Keratinocyte (primary cell): ENCODE data around the gene NGRN. TPM values are rescaled to one million over a fixed set of nuclear protein-coding genes. Genes with fewer than 3 reads are reported as not detected.
A peak's percentile ranks its signal among the peaks of the same experiment; 100 is the strongest.

Experiments
- DNase-seq: peaks from one replicate; pipeline ENCODE4 v3.0.0-alpha.2; 2011; ENCODE audit warnings: low read depth, missing footprints, low spot score
- FAIRE-seq: peaks from 2 replicates; lab custom pipeline; 2011; peaks lifted over from hg19 to GRCh38; lab: Jason Lieb, UNC
- H2AFZ ChIP-seq: 2 replicates; pipeline ENCODE4 v1.6.0; 2012; ENCODE audit warnings: low read length, control low read depth, inconsistent platforms; ENCODE audit not compliant: control insufficient read depth
- H3K27ac ChIP-seq: 2 replicates; pipeline ENCODE4 v1.5.1; 2011; ENCODE audit warnings: low read length; ENCODE audit not compliant: control insufficient read depth, insufficient read depth
- H3K27me3 ChIP-seq: 3 replicates; pipeline ENCODE4 v1.6.0; 2011; ENCODE audit warnings: low read length; ENCODE audit not compliant: control insufficient read depth, insufficient read depth; ENCODE audit errors: extremely low read depth
- H3K36me3 ChIP-seq, 2 experiments: 2 replicates in 1 of 2; 3 replicates in 1 of 2; pipeline ENCODE4 v1.5.1; 2011; ENCODE audit warnings: low read length in 2 of 2, mild to moderate bottlenecking in 1 of 2; ENCODE audit not compliant: control insufficient read depth in 2 of 2, insufficient read depth in 2 of 2; ENCODE audit errors: extremely low read depth in 1 of 2
- H3K4me1 ChIP-seq: 3 replicates; pipeline ENCODE4 v1.5.1; 2011; ENCODE audit warnings: low read length; ENCODE audit not compliant: control insufficient read depth, insufficient read depth; ENCODE audit errors: extremely low read depth
- H3K4me2 ChIP-seq: 3 replicates; pipeline ENCODE4 v1.6.0; 2011; ENCODE audit warnings: low read depth, low read length; ENCODE audit not compliant: control insufficient read depth, insufficient read depth; ENCODE audit errors: extremely low read depth
- H3K4me3 ChIP-seq, 3 experiments: fragments of 200-600 bp in 1 of 3; sonication (generic) in 1 of 3; 2 replicates in 2 of 3; 3 replicates in 1 of 3; pipeline ENCODE4 v1.5.1; 2011 to 2016; ENCODE audit warnings: low read length in 3 of 3, mild to moderate bottlenecking in 3 of 3, control low read depth in 2 of 3, inconsistent platforms in 1 of 3, low read depth in 1 of 3, mixed read lengths in 1 of 3, mixed run types in 1 of 3, moderate library complexity in 1 of 3; ENCODE audit not compliant: control insufficient read depth in 2 of 3, insufficient read depth in 2 of 3; ENCODE audit errors: extremely low read depth in 1 of 3
- H3K79me2 ChIP-seq: 2 replicates; pipeline ENCODE4 v1.6.0; 2012; ENCODE audit warnings: low read length; ENCODE audit not compliant: control insufficient read depth, insufficient read depth
- H3K9ac ChIP-seq: 3 replicates; pipeline ENCODE4 v1.6.0; 2011; ENCODE audit warnings: low read length; ENCODE audit not compliant: control insufficient read depth, insufficient read depth; ENCODE audit errors: extremely low read depth
- H3K9me1 ChIP-seq: 3 replicates; pipeline ENCODE4 v1.6.0; 2011; ENCODE audit warnings: low read length; ENCODE audit not compliant: control insufficient read depth, insufficient read depth; ENCODE audit errors: extremely low read depth
- H3K9me3 ChIP-seq: 2 replicates; pipeline ENCODE4 v1.5.1; 2012; ENCODE audit warnings: low read depth, low read length; ENCODE audit not compliant: control insufficient read depth
- H4K20me1 ChIP-seq: 3 replicates; pipeline ENCODE4 v1.6.0; 2011; ENCODE audit warnings: low read length; ENCODE audit not compliant: control insufficient read depth, insufficient read depth; ENCODE audit errors: extremely low read depth
- EZH2 ChIP-seq: IDR thresholded peaks from one replicate; pipeline ENCODE4 v1.6.1; 2012; ENCODE audit warnings: inconsistent platforms, mild to moderate bottlenecking, low read length, moderate library complexity
- dilution Hi-C: fragments of 300-500 bp; cut with MboI; formaldehyde crosslinking; loops from one replicate; pipeline ENCODE4 v1.7.0; 2020; ENCODE audit warnings: low sequenced_read_pairs; ENCODE audit not compliant: extremely low pct_ligation_motif_present
- polyA plus RNA-seq, 5 experiments: library from polyadenylated mRNA; depleted of rRNA in 3 of 5; stranded (reverse) in 3 of 5; stranded (forward) in 1 of 5; unstranded in 1 of 5; fragments of >200 nt; gene quantifications; 1 replicate in 1 of 5; 2 replicates in 3 of 5; 3 replicates in 1 of 5; pipeline versions ENCODE4 v1.2.1 to v1.2.3, GENCODE V29; 2011 to 2012; ENCODE audit warnings: missing spikeins in 2 of 5, low read depth in 1 of 5, low replicate concordance in 1 of 5
- TF ChIP-seq, protein P1 (sequence below), 3 experiments: IDR thresholded peaks in 1 of 3; conservative IDR thresholded peaks in 1 of 3; optimal IDR thresholded peaks in 1 of 3; 2 replicates in 2 of 3; 3 replicates in 1 of 3; pipeline versions ENCODE3 to v1.5.1; 2011; ENCODE audit warnings: low read length in 3 of 3, mild to moderate bottlenecking in 3 of 3, moderate library complexity in 2 of 3, control low read depth in 1 of 3, inconsistent platforms in 1 of 3; ENCODE audit not compliant: insufficient read depth in 2 of 3; ENCODE audit errors: extremely low read depth in 1 of 3

NGRN gene
- polyA plus RNA-seq, 1 donor (not counting 4 experiments of a cell fraction or from before 2014, with no cell fraction given) = 54.9 TPM

DNA sequence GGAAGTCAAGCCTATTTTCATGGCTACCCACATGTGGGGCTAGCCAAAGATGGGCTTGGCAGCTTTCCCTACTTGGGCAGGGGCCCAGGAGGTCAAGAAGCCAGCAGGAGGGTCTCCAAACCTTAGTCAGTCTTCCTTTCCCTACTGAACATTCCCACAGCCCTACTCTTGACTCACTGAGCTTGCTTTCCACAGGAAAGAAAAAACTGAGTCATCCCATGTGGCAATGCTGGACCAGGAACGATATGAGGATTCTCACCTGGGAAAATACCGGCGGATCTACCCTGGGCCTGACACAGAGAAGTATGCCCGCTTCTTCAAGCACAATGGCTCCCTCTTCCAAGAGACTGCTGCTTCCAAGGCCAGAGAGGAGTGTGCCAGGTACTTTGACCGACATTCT is 3.7 kb upstream of the NGRN start:
- H3K9me1 ChIP-seq = no peaks in the 10 kb centered on the region
- peaks cover 31% of the 10 kb centered on the region for H3K4me1 ChIP-seq
- H3K9me3 ChIP-seq = no peaks in the 10 kb centered on the region
- no peaks in the 10 kb centered on the region for H4K20me1 ChIP-seq
- TF ChIP-seq, protein P1, sequence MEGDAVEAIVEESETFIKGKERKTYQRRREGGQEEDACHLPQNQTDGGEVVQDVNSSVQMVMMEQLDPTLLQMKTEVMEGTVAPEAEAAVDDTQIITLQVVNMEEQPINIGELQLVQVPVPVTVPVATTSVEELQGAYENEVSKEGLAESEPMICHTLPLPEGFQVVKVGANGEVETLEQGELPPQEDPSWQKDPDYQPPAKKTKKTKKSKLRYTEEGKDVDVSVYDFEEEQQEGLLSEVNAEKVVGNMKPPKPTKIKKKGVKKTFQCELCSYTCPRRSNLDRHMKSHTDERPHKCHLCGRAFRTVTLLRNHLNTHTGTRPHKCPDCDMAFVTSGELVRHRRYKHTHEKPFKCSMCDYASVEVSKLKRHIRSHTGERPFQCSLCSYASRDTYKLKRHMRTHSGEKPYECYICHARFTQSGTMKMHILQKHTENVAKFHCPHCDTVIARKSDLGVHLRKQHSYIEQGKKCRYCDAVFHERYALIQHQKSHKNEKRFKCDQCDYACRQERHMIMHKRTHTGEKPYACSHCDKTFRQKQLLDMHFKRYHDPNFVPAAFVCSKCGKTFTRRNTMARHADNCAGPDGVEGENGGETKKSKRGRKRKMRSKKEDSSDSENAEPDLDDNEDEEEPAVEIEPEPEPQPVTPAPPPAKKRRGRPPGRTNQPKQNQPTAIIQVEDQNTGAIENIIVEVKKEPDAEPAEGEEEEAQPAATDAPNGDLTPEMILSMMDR (optimal IDR thresholded peaks at IDR 0.05 in 1 of 3, IDR thresholded peaks at IDR 0.05 in 1 of 3, conservative IDR thresholded peaks at IDR 0.05 in 1 of 3; ENCODE audit: extremely low read depth in 1 of 3, insufficient read depth in 2 of 3, low read length in 3 of 3) = no peak
- no peak for TF ChIP-seq EZH2
- peaks cover 0 to 3% of the 10 kb centered on the region in 2 experiments for H3K36me3 ChIP-seq
- no peaks in the 10 kb centered on the region for H3K27me3 ChIP-seq
- H3K9ac ChIP-seq = peak overlapping the region; percentile 56
- FAIRE-seq = peak; percentile 87
- peaks cover 11% of the 10 kb centered on the region for H3K79me2 ChIP-seq
- peak overlapping the region; percentile 73 for H3K27ac ChIP-seq
- H3K4me3 ChIP-seq = no peak overlapping the region
- dilution Hi-C loops = no loop called here
- no peak for DNase-seq
- peak overlapping the region; percentile 97 for H2AFZ ChIP-seq
- H3K4me2 ChIP-seq = peak overlapping the region; percentile 73

DNA sequence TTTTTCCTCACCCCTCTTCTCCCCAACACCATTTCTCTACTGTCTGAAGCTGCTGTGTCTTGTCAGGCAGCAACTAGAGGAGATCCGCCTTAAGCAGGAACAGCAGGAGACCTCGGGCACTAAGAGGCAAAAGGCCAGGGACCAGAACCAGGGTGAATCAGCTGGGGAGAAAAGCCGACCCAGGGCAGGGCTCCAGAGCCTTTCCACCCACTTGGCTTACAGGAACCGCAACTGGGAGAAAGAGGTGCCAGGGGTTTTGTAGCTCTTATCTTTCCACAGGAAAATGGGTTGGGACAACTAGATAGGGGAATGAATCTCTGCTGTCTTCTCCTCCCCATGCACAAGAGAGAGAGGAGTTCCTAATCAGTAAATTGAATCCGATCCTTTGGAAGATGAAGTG is 3.0 kb upstream of the NGRN start:
- Histone ChIP-seq H3K9me3 (no peaks in the 10 kb centered on the region), H2AFZ (peak overlapping the region; percentile 97), H3K4me2 (peak overlapping the region; percentile 73), H3K9ac (peak overlapping the region; percentile 56), H3K27me3 (no peaks in the 10 kb centered on the region), H3K9me1 (no peaks in the 10 kb centered on the region), H3K79me2 (peaks cover 17% of the 10 kb centered on the region), H3K4me3 (no peak overlapping the region), H3K4me1 (peaks cover 37% of the 10 kb centered on the region), H4K20me1 (no peaks in the 10 kb centered on the region), H3K36me3 (peaks cover 0 to 7% of the 10 kb centered on the region in 2 experiments), H3K27ac (peak overlapping the region; percentile 73)
- DNase-seq (no peak), FAIRE-seq (no peak)
- dilution Hi-C loops = no loop called here
- TF ChIP-seq, protein P1 (optimal IDR thresholded peaks at IDR 0.05 in 1 of 3, IDR thresholded peaks at IDR 0.05 in 1 of 3, conservative IDR thresholded peaks at IDR 0.05 in 1 of 3; ENCODE audit: extremely low read depth in 1 of 3, insufficient read depth in 2 of 3, low read length in 3 of 3) = no peak
- TF ChIP-seq EZH2 = no peak
